Erythroblast (primary cell): ENCODE data around the gene HIF3A.

Experiments
- GATA1 ChIP-seq: IDR thresholded peaks from 2 replicates; pipeline ENCODE4 v1.6.1; 2011; ENCODE audit warnings: low read depth, mild to moderate bottlenecking, control low read depth, low read length, moderate library complexity
- POLR2A ChIP-seq: IDR thresholded peaks from 2 replicates; pipeline ENCODE4 v1.6.1; 2011; ENCODE audit warnings: mild to moderate bottlenecking, low read length

GRCh38 chr19:46303322-46303690, 6.5 kb downstream of the HIF3A start:
- TF ChIP-seq POLR2A: no peak
- TF ChIP-seq GATA1: no peak
